WTC11 (cell line): ENCODE data around the gene RPL36. TPM values are rescaled to one million over a fixed set of nuclear protein-coding genes. Genes with fewer than 3 reads are reported as not detected.
A peak's percentile ranks its signal among the peaks of the same experiment; 100 is the strongest.

Experiments used
- ATAC-seq: fragments of 200-7000 bp; cut with Tn5 transposase; 2 replicates; pipeline ENCODE4 v1.10.0; 2021; ENCODE audit warnings: mild to moderate bottlenecking, moderate library complexity
- CTCF ChIA-PET: fragments of 300-600 bp; sonication (Branson Sonifier 250); formaldehyde crosslinking; loops from one replicate; lab custom pipeline; 2021; ENCODE audit warnings: antibody characterized with exemption; lab: Charles Lee
- POLR2A ChIA-PET: fragments of 350-600 bp; sonication (Branson Sonifier 250); formaldehyde crosslinking; loops from one replicate; lab custom pipeline; 2021; ENCODE audit warnings: antibody characterized with exemption; lab: Charles Lee
- DNase-seq: peaks from one replicate; pipeline ENCODE4 v3.0.0; 2021; ENCODE audit warnings: low spot score
- H3K27ac Mint-ChIP-seq: 2 replicates; pipeline ENCODE4 v1.8.0; 2021; ENCODE audit warnings: mixed read lengths
- H3K27me3 Mint-ChIP-seq: 2 replicates; pipeline ENCODE4 v1.8.0; 2021; ENCODE audit warnings: low read depth, mild to moderate bottlenecking, moderate library complexity, mixed read lengths
- H3K36me3 Mint-ChIP-seq: 2 replicates; pipeline ENCODE4 v1.8.0; 2021; ENCODE audit warnings: mixed read lengths
- H3K4me1 Mint-ChIP-seq: 2 replicates; pipeline ENCODE4 v1.8.0; 2022; ENCODE audit warnings: mixed read lengths
- H3K4me3 Mint-ChIP-seq: 2 replicates; pipeline ENCODE4 v1.8.0; 2021; ENCODE audit warnings: mild to moderate bottlenecking, moderate library complexity, mixed read lengths
- H3K9me3 Mint-ChIP-seq: 2 replicates; pipeline ENCODE4 v1.8.0; 2021; ENCODE audit warnings: mixed read lengths
- ATF1 ChIP-seq: sonication (generic); formaldehyde crosslinking; IDR thresholded peaks from 2 replicates; pipeline ENCODE4 v1.8.1; 2023; ENCODE audit warnings: mild to moderate bottlenecking, moderate library complexity, missing genetic modification reagents
- ATF2 ChIP-seq: sonication (generic); formaldehyde crosslinking; IDR thresholded peaks from 2 replicates; pipeline ENCODE4 v1.8.1; 2022; ENCODE audit warnings: low read depth, missing genetic modification reagents, borderline replicate concordance
- CREM ChIP-seq: sonication (generic); formaldehyde crosslinking; IDR thresholded peaks from 2 replicates; pipeline ENCODE4 v1.8.1; 2022; ENCODE audit warnings: mild to moderate bottlenecking, missing genetic modification reagents, moderate library complexity
- ESRRA ChIP-seq: sonication (generic); formaldehyde crosslinking; IDR thresholded peaks from 2 replicates; pipeline ENCODE4 v1.8.1; 2022; ENCODE audit warnings: mild to moderate bottlenecking, missing genetic modification reagents, borderline replicate concordance
- FOXK1 ChIP-seq: sonication (generic); formaldehyde crosslinking; IDR thresholded peaks from 2 replicates; pipeline ENCODE4 v1.8.0; 2022; ENCODE audit warnings: mild to moderate bottlenecking, moderate library complexity, missing genetic modification reagents
- IRF1 ChIP-seq: sonication (generic); formaldehyde crosslinking; IDR thresholded peaks from 2 replicates; pipeline ENCODE4 v1.8.0; 2023; ENCODE audit warnings: missing genetic modification reagents
- JAZF1 ChIP-seq: fragments of 250-450 bp; sonication (Bioruptor Pico); IDR thresholded peaks from 2 replicates; pipeline ENCODE4 v1.9.0; 2021; ENCODE audit warnings: moderate library complexity, mild to moderate bottlenecking, inconsistent platforms
- MAX ChIP-seq: sonication (generic); formaldehyde crosslinking; IDR thresholded peaks from 2 replicates; pipeline ENCODE4 v1.8.0; 2022; ENCODE audit warnings: mild to moderate bottlenecking, missing genetic modification reagents
- MLX ChIP-seq: sonication (generic); formaldehyde crosslinking; IDR thresholded peaks from 2 replicates; pipeline ENCODE4 v1.8.1; 2023; ENCODE audit warnings: mild to moderate bottlenecking, missing genetic modification reagents, moderate library complexity
- MXD4 ChIP-seq: fragments of 250-450 bp; sonication (Bioruptor Pico); IDR thresholded peaks from 2 replicates; pipeline ENCODE4 v1.8.0; 2021; ENCODE audit warnings: mild to moderate bottlenecking, moderate library complexity, borderline replicate concordance
- NR2C2 ChIP-seq: sonication (generic); formaldehyde crosslinking; IDR thresholded peaks from 2 replicates; pipeline ENCODE4 v1.8.0; 2022; ENCODE audit warnings: mild to moderate bottlenecking, missing genetic modification reagents
- SMAD3 ChIP-seq: sonication (generic); formaldehyde crosslinking; IDR thresholded peaks from 2 replicates; pipeline ENCODE4 v1.8.0; 2022; ENCODE audit warnings: missing genetic modification reagents, mild to moderate bottlenecking, borderline replicate concordance
- SOX15 ChIP-seq: fragments of 250-450 bp; sonication (Bioruptor Pico); IDR thresholded peaks from 2 replicates; pipeline ENCODE4 v1.9.0; 2021; ENCODE audit warnings: mild to moderate bottlenecking
- TCF7 ChIP-seq: sonication (generic); formaldehyde crosslinking; IDR thresholded peaks from 2 replicates; pipeline ENCODE4 v1.8.0; 2022; ENCODE audit warnings: mild to moderate bottlenecking, low read depth, missing genetic modification reagents, moderate library complexity
- ZBTB43 ChIP-seq: sonication (generic); formaldehyde crosslinking; IDR thresholded peaks from 2 replicates; pipeline ENCODE4 v1.8.1; 2023; ENCODE audit warnings: mild to moderate bottlenecking, missing genetic modification reagents
- ZNF121 ChIP-seq: sonication (generic); formaldehyde crosslinking; IDR thresholded peaks from 2 replicates; pipeline ENCODE4 v1.8.0; 2023; ENCODE audit warnings: missing genetic modification reagents
- ZNF232 ChIP-seq: sonication (generic); formaldehyde crosslinking; IDR thresholded peaks from 2 replicates; pipeline ENCODE4 v1.8.0; 2022; ENCODE audit warnings: mild to moderate bottlenecking, missing genetic modification reagents
- ZNF263 ChIP-seq: sonication (generic); formaldehyde crosslinking; IDR thresholded peaks from 2 replicates; pipeline ENCODE4 v1.8.1; 2022; ENCODE audit warnings: low read depth, mild to moderate bottlenecking, moderate library complexity, missing genetic modification reagents
- ZNF317 ChIP-seq: sonication (generic); formaldehyde crosslinking; IDR thresholded peaks from 2 replicates; pipeline ENCODE4 v1.8.1; 2023; ENCODE audit warnings: low read depth, mild to moderate bottlenecking, moderate library complexity, missing genetic modification reagents, borderline replicate concordance
- ZNF396 ChIP-seq: fragments of 250-450 bp; sonication (Bioruptor Pico); IDR thresholded peaks from 2 replicates; pipeline ENCODE4 v1.8.0; 2021; ENCODE audit warnings: mild to moderate bottlenecking, moderate library complexity, borderline replicate concordance
- ZNF416 ChIP-seq: fragments of 250-450 bp; sonication (Bioruptor Pico); IDR thresholded peaks from 2 replicates; pipeline ENCODE4 v1.9.0; 2021; ENCODE audit warnings: mild to moderate bottlenecking, inconsistent platforms
- total RNA-seq: library from RNA; stranded (reverse); gene quantifications from 3 replicates; pipeline ENCODE4 v1.2.3, GENCODE V29; 2021

RPL36 gene
- total RNA-seq, 1 experiment from 2014 or later: 1,080 TPM

- H3K27ac Mint-ChIP-seq: peak overlapping the region; percentile 92; the same call in 1 of the 2 replicates
- no peak for ATAC-seq
- TF ChIP-seq IRF1 (CRISPR knock-in tag) (peak; percentile 36; the same call in 1 of the 2 replicates), JAZF1 (CRISPR knock-in tag) (no peak)
- TF ChIP-seq, all 79 proteins: peak for 1
- Mint-ChIP-seq H3K9me3 (no peaks in the 10 kb centered on the region), H3K36me3 (no peaks in the 10 kb centered on the region), H3K27me3 (peaks cover 18% of the 10 kb centered on the region), H3K4me1 (peaks cover 15% of the 10 kb centered on the region), H3K4me3 (peak overlapping the region; percentile 99)
- DNase-seq: no peak
- CTCF ChIA-PET: interaction anchor here (0.6 to 1.2 kb wide), 3 partner anchors 10 to 124 kb away, joined by 4 to 7 read pairs (median 4); partner anchors contain the start of gene RPL36
- POLR2A ChIA-PET: interaction anchor here (1.0 to 1.2 kb wide), 2 partner anchors 10 to 57 kb away, joined by 3 to 5 read pairs; partner anchors contain the start of genes SAFB and SAFB2
Measured at GRCh38 chr19:5679289-5680083, 10.6 kb upstream of the RPL36 start.

- no peaks in the 10 kb centered on the region for H3K9me3 Mint-ChIP-seq
- ATAC-seq (peak; percentile 25), DNase-seq (peak; percentile 44)
- peak overlapping the region; percentile 92 for H3K27ac Mint-ChIP-seq
- peak overlapping the region; percentile 99 for H3K4me3 Mint-ChIP-seq
- ChIA-PET CTCF (interaction anchor here (0.6 to 0.9 kb wide), 2 partner anchors 99 to 124 kb away, joined by 4 read pairs; no protein-coding TSS in a partner anchor), POLR2A (interaction anchor here (1.0 to 1.2 kb wide), 2 partner anchors 10 to 57 kb away, joined by 3 to 5 read pairs; partner anchors contain the start of genes SAFB and SAFB2)
- H3K36me3 Mint-ChIP-seq: no peaks in the 10 kb centered on the region
- no peak for TF ChIP-seq ZNF317
- peak; percentile 8; the same call in 1 of the 2 replicates for TF ChIP-seq IRF1 (CRISPR knock-in tag)
- H3K4me1 Mint-ChIP-seq: peaks cover 12% of the 10 kb centered on the region
- peaks cover 18% of the 10 kb centered on the region for H3K27me3 Mint-ChIP-seq
Measured at GRCh38 chr19:5680084-5680436, 10.0 kb upstream of the RPL36 start.

GRCh38 chr19:5680437-5681368 is 9.4 kb upstream of the RPL36 start, which contains the start of the genes HSD11B1L and MICOS13:
HSD11B1L (plus strand) TSS chr19:5681027; CDS start chr19:5684833, 3,806 bp downstream.
MICOS13 (minus strand) TSS chr19:5680516; CDS start chr19:5680486, 30 bp downstream.
- no peaks in the 10 kb centered on the region for H3K36me3 Mint-ChIP-seq
- no peaks in the 10 kb centered on the region for H3K9me3 Mint-ChIP-seq
- peak; percentile 95 for ATAC-seq
- ChIA-PET CTCF (interaction anchor here (1.6 kb wide), 1 partner anchor 9 kb away, joined by 6 read pairs; no protein-coding TSS in a partner anchor), POLR2A (interaction anchor here (1.2 kb wide), 1 partner anchor 9 kb away, joined by 3 read pairs; no protein-coding TSS in a partner anchor)
- H3K4me3 Mint-ChIP-seq: peak within 1 kb of the TSS; percentile 99
- peaks cover 18% of the 10 kb centered on the region for H3K27me3 Mint-ChIP-seq
- H3K27ac Mint-ChIP-seq: peak within 1 kb of the TSS; percentile 92
- H3K4me1 Mint-ChIP-seq: peaks cover 13% of the 10 kb centered on the region
- DNase-seq: peak; percentile 97
- no peak for TF ChIP-seq NR2C2 (CRISPR knock-in tag)
- TF ChIP-seq ZNF317: no peak
- TF ChIP-seq MLX (CRISPR knock-in tag): no peak
- no peak for TF ChIP-seq ZNF416 (CRISPR knock-in tag)
- TF ChIP-seq ZBTB43 (CRISPR knock-in tag): no peak; the same call in 1 of the 2 replicates
- TF ChIP-seq FOXK1: peak; percentile 85
- no peak for TF ChIP-seq ATF2 (CRISPR knock-in tag)
- no peak for TF ChIP-seq ZNF263 (CRISPR knock-in tag)
- peak; percentile 66; the same call in 1 of the 2 replicates for TF ChIP-seq CREM (CRISPR knock-in tag)
- TF ChIP-seq SMAD3 (CRISPR knock-in tag): no peak
- TF ChIP-seq ESRRA (CRISPR knock-in tag): no peak
- no peak for TF ChIP-seq ZNF232 (CRISPR knock-in tag)
- no peak for TF ChIP-seq MXD4 (CRISPR knock-in tag)
- no peak for TF ChIP-seq IRF1 (CRISPR knock-in tag)
- TF ChIP-seq ATF1 (CRISPR knock-in tag): no peak
- peak; percentile 78 for TF ChIP-seq MAX (CRISPR knock-in tag)
- TF ChIP-seq SOX15: no peak
- TF ChIP-seq ZNF121 (CRISPR knock-in tag): peak; percentile 95
- TF ChIP-seq ZNF396 (CRISPR knock-in tag): no peak
- TF ChIP-seq TCF7: no peak
